Hematopoietic multipotent progenitor cell treated with erythropoietin and hydrocortisone succinate and interleukin-3 and kit ligand, for 17 days (in vitro differentiated cells): ENCODE measurements around the gene LNX1.
"Not testable (repeated sequence)": the region's sequence is repeated elsewhere in the genome, so short reads cannot be mapped to it uniquely, and the experiment has no call there.

ENCODE experiments used
- DNase-seq: peaks from one replicate; pipeline ENCODE4 v3.0.0-alpha.2; 2015; ENCODE audit warnings: low spot score

LNX1 gene

DNA sequence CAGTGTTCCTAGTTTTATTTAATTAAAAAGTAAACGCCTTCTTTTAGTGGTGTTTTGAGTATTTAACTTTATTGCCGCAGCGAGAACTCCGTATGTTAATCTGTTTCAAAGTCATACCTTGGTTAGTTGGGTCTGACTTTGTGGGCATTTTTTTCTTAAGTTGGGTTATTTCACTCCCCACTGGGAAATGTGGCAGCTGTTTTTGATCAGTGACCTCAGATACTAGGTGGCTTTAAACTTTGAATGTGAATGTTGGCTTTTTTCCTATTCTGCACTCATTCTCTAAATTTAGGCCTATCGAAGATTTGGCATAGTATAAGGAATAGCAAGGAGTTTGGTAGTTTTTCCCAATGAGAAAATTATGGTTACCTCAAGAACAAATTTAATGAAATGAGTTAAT, 127.9 kb downstream of the LNX1 start:
- no peak for DNase-seq

- no peak for DNase-seq
Measured at GRCh38 chr4:53461244-53461643, 130.0 kb downstream of the LNX1 start.

GRCh38 chr4:53459548-53459947, 131.7 kb downstream of the LNX1 start:
- no peak for DNase-seq

- DNase-seq, result no peak
Measured at GRCh38 chr4:53456178-53456577, 135.1 kb downstream of the LNX1 start.

GRCh38 chr4:53455766-53456165, 135.5 kb downstream of the LNX1 start:
- DNase-seq, result no peak

DNA sequence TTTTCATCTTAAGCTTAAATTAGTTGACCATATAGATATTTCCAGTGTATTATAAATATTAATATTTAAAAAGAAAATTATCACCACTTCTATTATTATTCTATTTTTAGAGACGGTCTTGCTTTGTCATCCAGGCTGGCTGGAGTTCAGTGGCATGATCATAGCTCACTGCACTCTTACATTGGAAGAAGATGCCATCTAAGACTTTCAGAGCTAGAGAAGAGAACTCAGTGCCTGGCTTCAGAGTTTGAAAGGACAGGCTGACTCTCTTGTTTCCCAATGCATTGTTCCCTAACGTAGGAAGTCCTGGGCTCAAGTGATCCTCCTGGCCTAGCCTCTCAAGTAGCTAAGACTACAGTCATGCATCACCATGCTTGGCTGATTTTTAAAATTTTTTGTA, 137.9 kb downstream of the LNX1 start:
- DNase-seq, result peak; percentile 20

- no peak for DNase-seq
Measured at GRCh38 chr4:53450773-53451172, 140.5 kb downstream of the LNX1 start.

DNA sequence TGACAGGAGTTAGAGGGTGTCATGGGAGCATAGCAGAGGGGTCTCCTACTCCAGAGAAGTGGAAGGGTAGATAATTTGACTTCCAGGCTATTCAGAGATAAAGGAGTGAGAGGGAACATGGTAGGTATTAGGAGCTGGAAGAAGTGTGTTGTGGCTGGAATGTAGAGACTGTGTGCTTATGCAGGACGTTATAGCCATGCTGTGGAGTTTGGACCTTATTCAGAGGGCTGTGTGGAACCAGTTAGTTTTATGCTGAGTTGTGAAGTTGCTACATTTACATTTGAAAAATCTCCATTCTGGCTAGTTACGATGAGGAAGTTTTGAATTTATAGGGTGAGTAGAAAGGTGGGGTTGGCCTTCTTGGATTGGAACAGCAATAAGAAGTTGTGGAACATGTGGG, 146.3 kb downstream of the LNX1 start:
- DNase-seq, result no peak

DNA sequence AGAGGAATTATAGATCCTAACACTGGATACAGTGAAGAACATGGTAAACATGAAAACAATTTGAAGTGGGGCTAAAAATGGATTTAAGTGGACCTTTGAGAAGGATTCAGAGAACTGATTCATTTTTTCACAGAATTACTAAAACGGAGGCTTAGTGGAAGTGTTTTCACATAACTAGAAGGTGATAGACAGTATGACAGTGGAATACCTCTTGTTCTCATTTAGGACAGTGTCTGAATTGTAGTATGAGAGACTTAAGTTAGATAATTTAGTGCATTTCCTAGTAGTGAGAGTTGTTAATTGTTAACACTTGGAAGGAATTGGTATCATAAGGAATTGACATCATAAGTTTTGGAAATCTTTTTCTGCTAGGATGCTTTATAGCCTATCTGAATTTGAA, 149.7 kb downstream of the LNX1 start:
- DNase-seq, result no peak

- no peak for DNase-seq
Measured at GRCh38 chr4:53436251-53436650, 155.0 kb downstream of the LNX1 start.

DNA sequence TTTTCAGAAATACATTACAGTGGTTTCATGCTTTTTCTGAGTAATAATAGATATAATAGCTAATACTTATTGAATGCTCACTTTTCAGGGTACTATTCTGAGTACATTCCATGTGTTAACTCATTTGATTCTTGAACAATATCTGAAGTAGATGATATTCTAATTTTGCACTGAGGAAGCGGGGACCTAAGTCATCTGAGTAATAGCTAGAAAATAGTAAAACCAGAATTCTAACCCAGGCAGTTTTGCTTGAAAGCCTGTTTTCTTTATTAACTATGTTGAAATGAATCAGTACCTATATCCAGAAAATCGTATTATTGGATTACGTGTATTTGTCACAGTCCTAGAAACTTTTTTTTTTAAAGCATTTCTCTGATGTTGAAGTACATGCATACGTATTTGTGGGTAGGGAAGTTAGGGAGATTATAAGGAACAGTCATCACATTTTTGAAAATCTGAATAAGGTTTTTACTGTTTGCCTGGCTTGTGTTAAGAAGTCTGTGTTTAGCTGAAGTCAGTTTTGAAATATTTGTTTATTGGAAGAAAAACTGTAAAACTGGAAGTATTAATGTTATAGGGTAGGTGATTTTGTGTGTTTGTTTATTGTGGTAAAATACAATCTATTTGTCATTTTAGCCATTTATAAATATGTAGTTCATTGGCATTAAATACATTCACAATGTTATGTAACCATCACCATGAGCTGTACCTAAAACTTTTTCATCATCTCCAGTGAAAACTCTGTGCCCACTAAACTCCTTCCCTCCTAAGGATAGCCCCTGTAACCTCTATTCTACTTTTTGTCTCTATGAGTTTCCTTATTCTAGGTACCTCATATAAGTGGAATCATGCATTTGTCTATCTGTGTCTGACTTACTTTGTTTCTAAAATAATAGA, 158.5 kb downstream of the LNX1 start:
- no peak for DNase-seq

- no peak for DNase-seq
Measured at GRCh38 chr4:53431052-53431451, 160.2 kb downstream of the LNX1 start.

DNA sequence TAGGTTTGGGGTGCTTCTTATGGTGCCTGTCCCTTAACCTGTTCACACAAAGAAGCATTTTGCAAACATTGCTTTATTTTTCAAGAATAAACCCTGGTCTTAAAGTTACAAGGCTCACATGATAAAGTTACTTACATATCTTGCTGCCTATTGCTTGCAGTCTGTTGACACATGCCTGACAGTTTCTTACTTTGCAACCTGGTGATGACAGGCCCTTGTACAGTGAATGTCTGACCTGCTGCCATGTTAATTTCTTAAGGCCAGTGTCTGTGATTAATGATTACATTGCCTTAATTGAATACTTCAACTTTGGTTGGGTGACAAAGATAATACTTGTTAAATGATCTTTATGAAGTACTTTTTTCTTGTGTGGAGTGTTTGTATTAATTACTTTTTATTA, 163.9 kb downstream of the LNX1 start:
- no peak for DNase-seq

- DNase-seq, result no peak
Measured at GRCh38 chr4:53424280-53424679, 167.0 kb downstream of the LNX1 start.

DNA sequence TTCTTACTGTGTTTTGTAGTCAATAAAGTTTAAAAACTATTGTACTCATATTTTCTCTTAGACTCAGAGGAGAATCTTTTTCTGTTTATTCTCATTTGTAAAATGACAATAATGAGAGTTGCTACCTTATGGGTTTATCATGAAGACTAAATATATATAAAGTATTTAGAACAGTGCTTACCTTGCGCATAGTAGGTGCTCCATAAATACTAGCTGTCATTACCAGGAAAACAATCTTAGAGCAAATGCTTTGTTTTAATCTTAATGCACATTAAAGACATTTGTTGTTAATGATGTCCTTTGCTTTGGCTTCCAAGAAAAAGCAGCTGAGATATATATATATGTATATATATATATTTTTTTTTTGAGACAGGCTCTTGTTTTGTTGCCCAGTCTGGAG, 168.9 kb downstream of the LNX1 start:
- no peak for DNase-seq

DNA sequence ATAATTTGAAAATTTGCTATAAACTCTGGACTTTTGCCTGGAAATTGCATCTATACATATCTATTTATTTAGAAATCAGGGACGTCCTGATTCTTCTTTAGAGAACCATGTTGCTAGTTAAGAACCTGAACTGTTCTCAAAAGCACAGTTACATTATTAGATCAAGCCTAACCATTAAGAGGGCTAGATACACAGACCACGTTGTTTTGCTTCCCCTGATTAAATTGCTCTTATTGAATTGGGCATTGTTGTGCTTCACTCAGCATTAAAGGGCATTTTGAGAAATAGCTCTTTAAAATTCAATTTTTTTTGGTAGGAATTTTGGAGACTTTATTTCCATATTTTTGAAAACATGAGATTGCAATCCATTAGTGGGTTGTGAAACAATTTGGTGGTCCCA, 169.5 kb downstream of the LNX1 start:
- DNase-seq, result no peak

- no peak for DNase-seq
Measured at GRCh38 chr4:53419208-53419607, 172.1 kb downstream of the LNX1 start.

DNA sequence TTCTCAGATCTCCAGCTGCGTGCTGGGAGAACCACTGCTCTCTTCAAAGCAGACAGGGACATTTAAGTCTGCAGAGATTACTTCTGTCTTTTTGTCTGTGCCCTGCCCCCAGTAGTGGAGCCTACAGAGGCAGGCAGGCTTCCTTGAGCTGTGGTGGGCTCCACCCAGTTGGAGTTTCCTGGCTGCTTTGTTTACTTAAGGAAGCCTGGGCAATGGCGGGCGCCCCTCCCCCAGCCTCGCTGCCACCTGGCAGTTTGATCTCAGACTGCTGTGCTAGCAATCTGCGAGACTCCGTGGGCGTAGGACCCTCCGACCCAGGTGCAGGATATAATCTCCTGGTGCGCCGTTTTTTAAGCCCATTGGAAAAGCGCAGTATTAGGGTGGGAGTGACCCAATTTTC, 181.8 kb downstream of the LNX1 start:
- DNase-seq, result not testable (repeated sequence)
